Upper lobe of left lung (tissue), 6 donors: Measurements from ENCODE around the gene SOCS4. TPM values are rescaled to one million over a fixed set of nuclear protein-coding genes. Genes with fewer than 3 reads are reported as not detected.

Experiments
- ATAC-seq, 2 donors: fragments of 200-7000 bp; cut with Tn5 transposase; one replicate each; pipeline ENCODE4 v1.9.1; 2022; ENCODE audit warnings: mild to moderate bottlenecking in 2 of 2, moderate library complexity in 2 of 2; ENCODE audit not compliant: low FRiP score in 2 of 2
- DNase-seq, 2 donors: peaks; one replicate each; pipeline ENCODE4 v3.0.0-alpha.2; 2019 to 2020
- H3K27ac ChIP-seq, 4 donors: fragments of 200-600 bp; sonication (generic); one replicate each; pipeline ENCODE4 v1.5.1; 2016 to 2019
- H3K27me3 ChIP-seq, 4 donors: fragments of 200-600 bp; sonication (generic); one replicate each; pipeline ENCODE4 v1.5.1; 2017 to 2019
- H3K36me3 ChIP-seq, 4 donors: fragments of 200-600 bp; sonication (generic); one replicate each; pipeline ENCODE4 v1.5.1; 2016 to 2019
- H3K4me1 ChIP-seq, 4 donors: fragments of 200-600 bp; sonication (generic); one replicate each; pipeline ENCODE4 v1.5.1; 2018 to 2019
- H3K4me3 ChIP-seq, 4 donors: fragments of 200-600 bp; sonication (generic); one replicate each; pipeline ENCODE4 v1.5.1; 2017 to 2019; ENCODE audit warnings: mild to moderate bottlenecking in 2 of 4, moderate library complexity in 1 of 4
- H3K9me3 ChIP-seq, 4 donors: fragments of 200-600 bp; sonication (generic); one replicate each; pipeline ENCODE4 v1.5.1; 2018 to 2019
- CTCF ChIP-seq, 6 experiments: fragments of 450-650 bp in 4 of 6; fragments of 200-600 bp in 2 of 6; sonication (generic) in 2 of 6; IDR thresholded peaks; one replicate each; pipeline ENCODE4 v1.5.1; 2016 to 2019; ENCODE audit warnings: antibody characterized with exemption in 6 of 6
- EP300 ChIP-seq, 4 donors: sonication (generic); formaldehyde crosslinking; IDR thresholded peaks; one replicate each; pipeline ENCODE4 v1.5.1; 2017; ENCODE audit warnings: antibody characterized with exemption in 4 of 4, control low read depth in 2 of 4
- POLR2A ChIP-seq, 4 donors: fragments of 450-650 bp; IDR thresholded peaks; one replicate each; pipeline ENCODE4 v1.5.1; 2016 to 2017; ENCODE audit warnings: antibody characterized with exemption in 4 of 4, mild to moderate bottlenecking in 2 of 4
- POLR2AphosphoS5 ChIP-seq, 2 donors: sonication (generic); formaldehyde crosslinking; IDR thresholded peaks; one replicate each; pipeline ENCODE4 v1.5.1; 2017; ENCODE audit warnings: antibody characterized with exemption in 2 of 2
- WGBS, 2 donors: methylation state at CpG; one replicate each; pipeline ENCODE4 v1.1.5; 2017 to 2018; 5-methylcytosine and 5-hydroxymethylcytosine counted together
- total RNA-seq, 6 donors: library from RNA; depleted of rRNA in 4 of 6; stranded (reverse); fragments of >200 nt in 4 of 6; gene quantifications; one replicate each; pipeline versions ENCODE4 v1.1.0 to v1.2.1, GENCODE V29; 2016 to 2021
- donor health status: DM: no; HTN: no; CAD: no; lungs with moderate emphysema.
- donor health status: DM: no; HTN: yes; CAD: no; lungs with severe emphysema.

SOCS4 gene
- total RNA-seq, 6 donors from 2014 or later = 4.4 to 26.5 (median 18.4) TPM

- no peaks in the 10 kb centered on the region for H3K27me3 ChIP-seq
- 20 to 24% methylated on average over 9 to 10 of the region's 10 CpGs for WGBS, 2 donors
- H3K4me3 ChIP-seq = no peak overlapping the region
- ATAC-seq = peak; percentile 72 to 83
- no peak for DNase-seq
- peaks cover 12 to 17% (median 12%) of the 10 kb centered on the region in 4 donors for H3K4me1 ChIP-seq
- peak overlapping the region in 3 of 4 donors; percentile 14 to 70 (median 56) for H3K27ac ChIP-seq
- H3K36me3 ChIP-seq = peaks cover 0 to 3% (median 0%) of the 10 kb centered on the region in 4 donors
- no peaks in the 10 kb centered on the region for H3K9me3 ChIP-seq
- TF ChIP-seq POLR2AphosphoS5 (IDR thresholded peaks at IDR 0.05) = peak; percentile 14 to 32
- peak in 1 of 4 donors; percentile 28 for TF ChIP-seq EP300 (IDR thresholded peaks at IDR 0.05)
- TF ChIP-seq CTCF (IDR thresholded peaks at IDR 0.05) = no peak
- no peak for TF ChIP-seq POLR2A (IDR thresholded peaks at IDR 0.05)
Observed at GRCh38 chr14:55071870-55072640, 45.0 kb downstream of the SOCS4 start.

- Histone ChIP-seq H3K36me3 (no peaks in the 10 kb centered on the region), H3K27ac (no peak overlapping the region), H3K4me3 (no peak overlapping the region), H3K4me1 (peaks cover 12 to 17% (median 15%) of the 10 kb centered on the region in 4 donors), H3K9me3 (no peaks in the 10 kb centered on the region), H3K27me3 (no peaks in the 10 kb centered on the region)
- no peak for TF ChIP-seq CTCF (IDR thresholded peaks at IDR 0.05)
- TF ChIP-seq POLR2A (IDR thresholded peaks at IDR 0.05) = no peak
- TF ChIP-seq POLR2AphosphoS5 (IDR thresholded peaks at IDR 0.05) = no peak
- WGBS, 2 donors = 55 to 59% methylated on average over 2 of the region's 2 CpGs
- DNase-seq = no peak
- no peak for ATAC-seq
Observed at GRCh38 chr14:55073856-55074255, 46.8 kb downstream of the SOCS4 start.

GRCh38 chr14:55074662-55075061 is 47.6 kb downstream of the SOCS4 start:
- TF ChIP-seq EP300 (IDR thresholded peaks at IDR 0.05) (no peak), CTCF (IDR thresholded peaks at IDR 0.05) (no peak), POLR2A (IDR thresholded peaks at IDR 0.05) (no peak), POLR2AphosphoS5 (IDR thresholded peaks at IDR 0.05) (no peak)
- Histone ChIP-seq H3K36me3 (no peaks in the 10 kb centered on the region), H3K4me1 (peaks cover 12 to 17% (median 15%) of the 10 kb centered on the region in 4 donors), H3K9me3 (no peaks in the 10 kb centered on the region), H3K27ac (no peak overlapping the region), H3K27me3 (no peaks in the 10 kb centered on the region), H3K4me3 (no peak overlapping the region)
- ATAC-seq (no peak), DNase-seq (no peak)
- 25 to 31% methylated on average over 5 of the region's 5 CpGs for WGBS, 2 donors

- DNase-seq = no peak
Observed at GRCh38 chr14:55075628-55076175, 48.7 kb downstream of the SOCS4 start.

More at GRCh38 chr14:55075628-55076175, 48.7 kb downstream of the SOCS4 start:
- Histone ChIP-seq H3K4me1 (peaks cover 12 to 17% (median 15%) of the 10 kb centered on the region in 4 donors), H3K9me3 (no peaks in the 10 kb centered on the region), H3K4me3 (no peak overlapping the region), H3K36me3 (no peaks in the 10 kb centered on the region), H3K27ac (no peak overlapping the region), H3K27me3 (no peaks in the 10 kb centered on the region)
- TF ChIP-seq POLR2A (IDR thresholded peaks at IDR 0.05) (no peak), POLR2AphosphoS5 (IDR thresholded peaks at IDR 0.05) (no peak), EP300 (IDR thresholded peaks at IDR 0.05) (no peak), CTCF (IDR thresholded peaks at IDR 0.05) (no peak)
- WGBS, 2 donors = 81 to 90% methylated on average over 3 of the region's 3 CpGs
- no peak for ATAC-seq
